Uterus (tissue), 2 donors: ENCODE results near the gene DHPS.

ENCODE experiments used
- CTCF ChIP-seq, 4 experiments: fragments of 200-600 bp in 2 of 4; fragments of 450-650 bp in 2 of 4; sonication (generic) in 2 of 4; IDR thresholded peaks; one replicate each; pipeline ENCODE4 v1.5.1; 2016 to 2019; ENCODE audit warnings: antibody characterized with exemption in 4 of 4, mild to moderate bottlenecking in 2 of 4, moderate library complexity in 1 of 4
- POLR2A ChIP-seq, 2 donors: fragments of 450-650 bp; IDR thresholded peaks; one replicate each; pipeline ENCODE4 v1.6.1; 2016; ENCODE audit warnings: antibody characterized with exemption in 2 of 2, mild to moderate bottlenecking in 1 of 2, moderate library complexity in 1 of 2

- TF ChIP-seq CTCF (IDR thresholded peaks at IDR 0.05) (no peak), POLR2A (IDR thresholded peaks at IDR 0.05) (no peak)
Observed at GRCh38 chr19:12657966-12658365, 23.7 kb downstream of the DHPS start.
